Natural killer cell (primary cell): ENCODE measurements around the gene GALNT8. TPM values are rescaled to one million over a fixed set of nuclear protein-coding genes. Genes with fewer than 3 reads are reported as not detected.
A peak's percentile ranks its signal among the peaks of the same experiment; 100 is the strongest.

ENCODE experiments used
- ATAC-seq, 3 donors: fragments of 150-1000 bp in 2 of 3; fragments of 200-7000 bp in 1 of 3; cut with Tn5 transposase; 1 replicate in 1 of 3; 2 replicates in 2 of 3; pipeline ENCODE4 v1.10.0; 2021; ENCODE audit warnings: mild to moderate bottlenecking in 2 of 3, moderate library complexity in 2 of 3
- DNase-seq, 2 donors: peaks; one replicate each; pipeline versions ENCODE4 v3.0.0 to v3.0.0-alpha.2; 2013 to 2021; ENCODE audit warnings: mixed read lengths in 1 of 2
- H3K27ac ChIP-seq: one replicate; pipeline ENCODE4 v1.5.1; 2013; ENCODE audit warnings: mild to moderate bottlenecking, low read length
- H3K27me3 ChIP-seq: one replicate; pipeline ENCODE4 v1.6.1; 2013; ENCODE audit warnings: low read length; ENCODE audit not compliant: control insufficient read depth, insufficient read depth
- H3K36me3 ChIP-seq: one replicate; pipeline ENCODE4 v1.6.1; 2013; ENCODE audit warnings: low read length; ENCODE audit not compliant: control insufficient read depth, insufficient read depth
- H3K4me1 ChIP-seq: one replicate; pipeline ENCODE4 v1.6.1; 2013; ENCODE audit warnings: low read length; ENCODE audit not compliant: control insufficient read depth, insufficient read depth
- H3K4me3 ChIP-seq: one replicate; pipeline ENCODE4 v1.5.1; 2013; ENCODE audit warnings: low read length
- H3K9me3 ChIP-seq: one replicate; pipeline ENCODE4 v1.6.1; 2013; ENCODE audit warnings: low read length; ENCODE audit not compliant: control insufficient read depth, insufficient read depth
- H3K27ac Mint-ChIP-seq, 2 donors: one replicate each; pipeline ENCODE4 v1.8.0; 2022; ENCODE audit warnings: mild to moderate bottlenecking in 2 of 2, mixed read lengths in 2 of 2, moderate library complexity in 1 of 2
- H3K27me3 Mint-ChIP-seq, 2 donors: one replicate each; pipeline ENCODE4 v1.8.0; 2022; ENCODE audit warnings: low read depth in 2 of 2, mixed read lengths in 2 of 2
- H3K36me3 Mint-ChIP-seq: one replicate; pipeline ENCODE4 v1.8.0; 2022; ENCODE audit warnings: mixed read lengths
- H3K4me1 Mint-ChIP-seq, 2 donors: one replicate each; pipeline ENCODE4 v1.8.0; 2022; ENCODE audit warnings: mixed read lengths in 2 of 2
- H3K4me3 Mint-ChIP-seq: one replicate; pipeline ENCODE4 v1.8.0; 2022; ENCODE audit warnings: mild to moderate bottlenecking, moderate library complexity, mixed read lengths
- H3K9me3 Mint-ChIP-seq, 2 donors: one replicate each; pipeline ENCODE4 v1.8.0; 2022; ENCODE audit warnings: mixed read lengths in 2 of 2
- whole genome bisulfite sequencing: methylation state at CpG from one replicate; pipeline ENCODE4 v1.1.7; 2013; ENCODE audit warnings: missing lambda C conversion rate; ENCODE audit not compliant: insufficient coverage; 5-methylcytosine and 5-hydroxymethylcytosine counted together
- intact Hi-C: fragments of 100-400 bp; cut with micrococcal nuclease; formaldehyde crosslinking; loops from one replicate; pipeline ENCODE4 v1.14.2; 2022
- total RNA-seq, 4 donors: library from RNA; stranded (reverse); fragments of 120-200 nt in 1 of 4; gene quantifications; one replicate each; pipeline versions ENCODE4 v1.2.3 to v1.2.4, GENCODE V29; 2013 to 2022
- TF ChIP-seq, protein P1 (sequence below): fragments of 200-600 bp; IDR thresholded peaks from one replicate; pipeline ENCODE4 v1.8.0; 2022; ENCODE audit warnings: antibody characterized with exemption

Gene GALNT8
- total RNA-seq, 3 donors from 2014 or later (not counting 1 experiment from before 2014, with no cell fraction given), result 0.19 to 0.73 (median 0.41) TPM

DNA sequence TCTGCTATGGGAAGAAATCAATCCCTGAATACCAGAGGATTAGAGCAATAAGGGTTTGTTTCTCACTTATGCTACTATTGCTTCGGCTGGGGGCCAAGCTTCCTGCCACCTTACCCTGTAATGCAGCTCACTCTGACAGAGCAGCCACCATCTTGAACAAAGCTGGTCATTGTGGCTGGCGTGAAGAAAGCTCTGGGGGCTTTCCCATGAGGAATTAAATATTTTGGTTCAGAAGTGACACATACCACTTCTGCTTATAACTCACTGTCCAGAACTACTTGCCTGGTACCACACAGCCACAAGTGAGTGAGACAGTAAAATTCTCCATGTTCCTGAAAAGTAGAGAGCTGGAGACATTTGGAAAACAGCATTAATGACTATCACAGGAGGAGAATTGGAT is 82.6 kb downstream of the GALNT8 start:
- TF ChIP-seq, protein P1, sequence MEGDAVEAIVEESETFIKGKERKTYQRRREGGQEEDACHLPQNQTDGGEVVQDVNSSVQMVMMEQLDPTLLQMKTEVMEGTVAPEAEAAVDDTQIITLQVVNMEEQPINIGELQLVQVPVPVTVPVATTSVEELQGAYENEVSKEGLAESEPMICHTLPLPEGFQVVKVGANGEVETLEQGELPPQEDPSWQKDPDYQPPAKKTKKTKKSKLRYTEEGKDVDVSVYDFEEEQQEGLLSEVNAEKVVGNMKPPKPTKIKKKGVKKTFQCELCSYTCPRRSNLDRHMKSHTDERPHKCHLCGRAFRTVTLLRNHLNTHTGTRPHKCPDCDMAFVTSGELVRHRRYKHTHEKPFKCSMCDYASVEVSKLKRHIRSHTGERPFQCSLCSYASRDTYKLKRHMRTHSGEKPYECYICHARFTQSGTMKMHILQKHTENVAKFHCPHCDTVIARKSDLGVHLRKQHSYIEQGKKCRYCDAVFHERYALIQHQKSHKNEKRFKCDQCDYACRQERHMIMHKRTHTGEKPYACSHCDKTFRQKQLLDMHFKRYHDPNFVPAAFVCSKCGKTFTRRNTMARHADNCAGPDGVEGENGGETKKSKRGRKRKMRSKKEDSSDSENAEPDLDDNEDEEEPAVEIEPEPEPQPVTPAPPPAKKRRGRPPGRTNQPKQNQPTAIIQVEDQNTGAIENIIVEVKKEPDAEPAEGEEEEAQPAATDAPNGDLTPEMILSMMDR, result no peak
- Mint-ChIP-seq H3K9me3 (no peaks in the 10 kb centered on the region), H3K27ac (no peak overlapping the region), H3K4me1 (peaks cover 7 to 14% of the 10 kb centered on the region in 2 donors), H3K4me3 (no peak overlapping the region), H3K36me3 (no peaks in the 10 kb centered on the region), H3K27me3 (peaks cover 14 to 41% of the 10 kb centered on the region in 2 donors)
- Histone ChIP-seq H3K27me3 (no peaks in the 10 kb centered on the region), H3K36me3 (no peaks in the 10 kb centered on the region), H3K9me3 (no peaks in the 10 kb centered on the region), H3K4me3 (no peak overlapping the region), H3K27ac (no peak overlapping the region), H3K4me1 (no peaks in the 10 kb centered on the region)
- intact Hi-C loops, result no loop called here
- WGBS, result 71% methylated on average over 2 of the region's 2 CpGs
- no peak for DNase-seq
- no peak for ATAC-seq

DNA sequence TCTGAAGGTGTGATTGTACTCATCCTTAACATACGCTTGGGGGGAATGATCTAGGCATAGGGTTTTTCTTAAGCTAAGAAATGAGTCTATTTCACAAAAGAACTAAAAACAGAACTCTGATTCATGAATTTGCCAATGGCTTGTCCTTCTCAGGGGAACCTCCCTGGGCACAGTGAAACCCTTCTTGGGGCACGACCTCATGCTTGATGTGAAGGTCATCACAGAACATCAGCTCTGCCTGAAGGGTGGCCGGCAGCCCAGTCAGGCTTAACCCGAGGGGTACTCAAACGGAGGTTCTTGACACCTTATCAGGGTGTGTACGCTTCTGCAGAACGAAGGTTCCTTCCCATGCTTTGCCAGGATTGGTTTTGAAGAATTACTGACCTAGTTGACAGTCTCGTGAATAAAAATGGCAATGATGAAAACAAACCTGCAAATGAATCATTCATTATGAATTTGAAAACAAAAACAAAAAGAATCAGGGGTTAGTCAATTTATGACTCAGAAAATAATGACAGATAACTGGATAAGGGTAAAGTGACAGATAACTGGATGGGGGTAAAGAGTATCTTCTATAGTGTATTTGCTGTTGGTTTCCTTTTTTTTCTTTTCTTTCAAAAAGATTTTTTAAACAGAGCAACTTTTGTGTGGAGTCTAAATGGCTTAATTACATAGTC is 86.4 kb downstream of the GALNT8 start:
- Mint-ChIP-seq H3K4me3 (no peak overlapping the region), H3K27me3 (peaks cover 30 to 50% of the 10 kb centered on the region in 2 donors), H3K9me3 (no peaks in the 10 kb centered on the region), H3K4me1 (peaks cover 35% of the 10 kb centered on the region in 2 donors), H3K36me3 (no peaks in the 10 kb centered on the region), H3K27ac (no peak overlapping the region)
- DNase-seq, result no peak
- H3K27ac ChIP-seq, result no peak overlapping the region
- TF ChIP-seq, protein P1, result no peak
- no peaks in the 10 kb centered on the region for H3K27me3 ChIP-seq
- H3K36me3 ChIP-seq, result no peaks in the 10 kb centered on the region
- intact Hi-C loops, result no loop called here
- no peaks in the 10 kb centered on the region for H3K9me3 ChIP-seq
- no peak for ATAC-seq
- WGBS, result 73% methylated on average over 7 of the region's 8 CpGs
- H3K4me3 ChIP-seq, result no peak overlapping the region
- H3K4me1 ChIP-seq, result peaks cover 11% of the 10 kb centered on the region

DNA sequence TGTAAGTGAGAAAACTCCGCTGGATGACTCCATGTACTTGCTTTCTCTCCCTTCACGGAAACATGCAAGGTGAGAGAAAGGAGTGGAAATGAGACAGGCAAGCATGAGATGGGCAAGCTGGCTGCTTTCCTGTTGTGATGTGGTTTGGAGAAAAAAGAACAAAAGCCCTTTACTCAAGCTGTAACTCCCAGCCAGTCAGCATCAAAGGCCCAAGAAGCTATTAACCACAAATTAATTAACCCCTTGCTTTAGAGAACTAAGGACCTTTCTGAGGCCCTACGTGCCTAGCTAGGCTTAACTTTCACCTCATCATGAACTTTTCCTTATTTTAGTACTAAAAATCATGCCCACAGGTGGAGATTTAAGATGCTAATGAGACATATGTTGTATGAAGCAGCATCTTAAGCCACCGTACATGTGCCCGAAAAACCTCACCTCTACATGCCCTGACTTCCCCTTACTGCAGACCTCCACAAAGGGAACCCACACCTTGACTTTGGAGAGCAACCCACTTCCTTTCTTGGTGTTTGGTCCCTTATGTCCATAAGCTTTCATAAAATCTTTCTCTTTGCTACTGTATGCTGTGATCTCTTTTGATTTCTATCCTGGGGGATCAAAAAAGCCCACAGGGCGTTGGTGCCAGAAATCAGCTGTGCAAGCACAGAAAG is 87.0 kb downstream of the GALNT8 start:
- TF ChIP-seq, protein P1, result no peak
- DNase-seq (peak in 1 of 2 donors; percentile 41), ATAC-seq (no peak)
- no peak overlapping the region for H3K4me3 ChIP-seq
- no peak overlapping the region for H3K27ac ChIP-seq
- Mint-ChIP-seq H3K4me1 (peaks cover 35% of the 10 kb centered on the region in 2 donors), H3K27me3 (peaks cover 27 to 54% of the 10 kb centered on the region in 2 donors), H3K36me3 (no peaks in the 10 kb centered on the region), H3K27ac (no peak overlapping the region), H3K4me3 (no peak overlapping the region), H3K9me3 (no peaks in the 10 kb centered on the region)
- H3K9me3 ChIP-seq, result no peaks in the 10 kb centered on the region
- peaks cover 11% of the 10 kb centered on the region for H3K4me1 ChIP-seq
- intact Hi-C loops, result no loop called here
- no peaks in the 10 kb centered on the region for H3K27me3 ChIP-seq
- 24% methylated on average over 5 of the region's 6 CpGs for WGBS
- no peaks in the 10 kb centered on the region for H3K36me3 ChIP-seq
